Ishikawa (cell line): ENCODE results near the gene RREB1.

ENCODE experiments used
- CREB1 ChIP-seq: IDR thresholded peaks from 2 replicates; pipeline ENCODE4 v1.6.1; 2012; ENCODE audit warnings: low read depth
- EGR1 ChIP-seq: IDR thresholded peaks from 2 replicates; pipeline ENCODE4 v1.6.1; 2012
- EP300 ChIP-seq: IDR thresholded peaks from 2 replicates; pipeline ENCODE4 v1.6.1; 2012; ENCODE audit warnings: borderline replicate concordance
- FOXM1 ChIP-seq: IDR thresholded peaks from 2 replicates; pipeline ENCODE4 v1.6.1; 2012; ENCODE audit warnings: low read depth, borderline replicate concordance
- MAX ChIP-seq: IDR thresholded peaks from 2 replicates; pipeline ENCODE4 v1.6.1; 2012
- RAD21 ChIP-seq: IDR thresholded peaks from 2 replicates; pipeline ENCODE4 v1.6.1; 2012; ENCODE audit warnings: low read depth
- REST ChIP-seq: IDR thresholded peaks from 2 replicates; pipeline ENCODE4 v1.6.1; 2012; ENCODE audit warnings: low read depth, mild to moderate bottlenecking
- TAF1 ChIP-seq: IDR thresholded peaks from 2 replicates; pipeline ENCODE4 v1.6.1; 2012; ENCODE audit warnings: low read depth, mild to moderate bottlenecking
- TCF12 ChIP-seq: IDR thresholded peaks from 2 replicates; pipeline ENCODE4 v1.6.1; 2012; ENCODE audit warnings: low read depth
- YY1 ChIP-seq: IDR thresholded peaks from 2 replicates; pipeline ENCODE4 v1.6.1; 2012; ENCODE audit warnings: low read depth

- TF ChIP-seq MAX (no peak), RAD21 (no peak), FOXM1 (no peak), YY1 (no peak), TAF1 (no peak), EGR1 (no peak), EP300 (no peak), REST (no peak), TCF12 (no peak), CREB1 (no peak)
Measured at GRCh38 chr6:7232351-7232750, 124.6 kb downstream of the RREB1 start.
